Stimulated activated CD8-positive, alpha-beta memory T cell treated with anti-CD3 and anti-CD28 coated beads, Interleukin-12 subunit alpha, Interleukin-12 subunit beta, amount 100 ng/mL, for 1 hour (primary cell): ENCODE results near the gene TOMM22.

ENCODE experiments used
- DNase-seq: peaks from one replicate; pipeline ENCODE4 v3.0.0-alpha.2; 2020; ENCODE audit warnings: low read depth

TOMM22 gene

DNA sequence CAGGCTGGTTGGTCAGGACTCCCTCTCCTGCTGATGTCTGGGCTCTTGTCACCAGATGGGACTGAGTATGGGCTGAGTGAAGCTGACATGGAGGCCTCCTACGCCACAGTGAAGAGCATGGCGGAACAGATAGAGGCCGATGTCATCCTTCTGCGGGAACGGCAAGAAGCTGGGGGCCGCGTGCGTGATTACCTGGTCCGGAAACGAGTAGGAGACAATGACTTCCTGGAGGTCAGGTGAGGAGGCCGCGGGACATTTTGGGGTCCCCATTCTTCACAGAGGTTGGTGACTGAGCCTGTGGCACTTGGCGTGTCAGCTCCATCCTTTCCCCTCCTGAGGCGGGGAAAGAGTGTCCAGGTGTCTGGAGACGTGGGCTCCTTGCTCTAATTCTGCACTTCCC is 34.1 kb downstream of the TOMM22 start:
- DNase-seq, result no peak

DNA sequence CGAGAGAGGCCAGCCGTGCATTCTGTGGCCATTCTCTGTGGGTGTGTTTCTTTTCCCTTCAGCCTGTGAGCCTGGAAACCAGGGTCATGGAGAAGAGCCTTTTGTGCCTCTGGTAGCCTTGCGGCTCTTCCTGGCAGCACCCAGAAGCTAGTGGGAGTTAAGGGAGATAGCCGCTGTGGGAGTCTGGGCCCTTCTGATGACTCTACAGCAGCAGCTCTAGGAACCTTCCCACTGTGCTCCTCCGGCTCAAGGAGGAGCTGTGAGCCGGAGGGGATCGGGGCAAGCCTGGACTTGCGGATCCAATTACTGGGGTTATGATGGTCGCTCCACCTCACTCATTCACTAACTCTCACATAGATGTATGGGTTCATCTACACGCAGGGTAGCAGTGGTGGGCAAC is 34.5 kb downstream of the TOMM22 start:
- no peak for DNase-seq

GRCh38 chr22:38716826-38717225 is 35.1 kb downstream of the TOMM22 start:
- DNase-seq, result no peak

GRCh38 chr22:38717244-38717643 is 35.5 kb downstream of the TOMM22 start:
- no peak for DNase-seq

DNA sequence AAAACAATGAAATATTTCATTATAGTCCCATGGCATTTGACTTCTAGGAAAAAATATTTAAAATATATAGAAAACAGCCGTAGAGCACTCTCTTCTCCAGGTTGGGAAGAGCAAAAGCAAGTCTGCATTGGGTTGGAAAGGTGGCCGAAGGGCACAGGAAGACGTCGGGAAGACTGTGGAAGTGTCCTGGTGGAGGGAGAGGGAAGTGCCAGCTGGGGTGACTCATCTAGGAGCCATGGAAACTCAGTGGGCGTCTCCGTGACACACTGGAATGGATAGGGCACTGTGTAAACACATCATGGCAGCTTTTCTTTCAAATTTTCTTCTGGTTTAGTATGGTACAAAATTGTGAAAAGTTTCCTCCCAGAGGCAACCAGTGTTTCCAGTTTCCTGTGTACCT is 36.7 kb downstream of the TOMM22 start:
- no peak for DNase-seq

- no peak for DNase-seq
Observed at GRCh38 chr22:38719196-38719595, 37.4 kb downstream of the TOMM22 start.

DNA sequence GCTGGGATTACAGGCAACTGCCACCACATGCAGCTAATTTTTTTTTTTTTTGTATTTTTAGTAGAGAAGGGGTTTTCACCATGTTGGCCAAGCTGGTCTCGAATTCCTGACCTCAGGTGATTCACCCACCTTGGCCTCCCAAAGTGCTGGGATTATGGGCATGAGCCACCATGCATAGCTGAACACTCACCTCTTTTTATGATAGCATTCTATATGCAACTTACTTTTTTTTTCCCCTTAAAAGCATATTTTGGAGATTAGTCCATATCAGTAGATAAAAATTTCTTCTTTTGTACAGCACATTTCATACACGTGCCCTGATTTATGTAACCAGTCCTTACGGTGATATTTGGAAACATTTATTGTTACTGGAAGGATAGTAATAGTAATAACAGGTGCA is 38.6 kb downstream of the TOMM22 start:
- DNase-seq, result no peak

- no peak for DNase-seq
Observed at GRCh38 chr22:38721551-38721950, 39.8 kb downstream of the TOMM22 start.

DNA sequence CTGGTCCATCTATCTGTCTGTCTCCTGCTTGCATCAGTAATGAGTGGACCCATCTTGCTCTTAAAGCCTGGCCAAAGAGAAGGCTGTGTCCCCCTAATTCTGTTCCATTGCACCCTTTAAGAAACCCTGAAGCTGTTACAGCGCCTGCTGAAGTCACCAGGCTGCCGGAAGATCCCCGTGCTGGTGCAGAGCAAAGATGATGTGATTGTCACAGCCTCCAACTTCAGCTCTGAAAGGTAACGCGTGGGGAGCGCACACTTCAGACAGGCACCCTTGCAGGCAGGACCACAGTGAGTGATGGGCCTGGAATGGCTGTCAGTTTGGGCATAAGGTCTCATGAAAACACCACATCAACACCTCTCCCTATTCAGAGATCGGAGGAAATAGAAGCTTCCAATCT is 42.4 kb downstream of the TOMM22 start:
- DNase-seq, result no peak

- no peak for DNase-seq
Observed at GRCh38 chr22:38724926-38725571, 43.3 kb downstream of the TOMM22 start.

GRCh38 chr22:38725900-38726655 is 44.3 kb downstream of the TOMM22 start:
- DNase-seq, result no peak

DNA sequence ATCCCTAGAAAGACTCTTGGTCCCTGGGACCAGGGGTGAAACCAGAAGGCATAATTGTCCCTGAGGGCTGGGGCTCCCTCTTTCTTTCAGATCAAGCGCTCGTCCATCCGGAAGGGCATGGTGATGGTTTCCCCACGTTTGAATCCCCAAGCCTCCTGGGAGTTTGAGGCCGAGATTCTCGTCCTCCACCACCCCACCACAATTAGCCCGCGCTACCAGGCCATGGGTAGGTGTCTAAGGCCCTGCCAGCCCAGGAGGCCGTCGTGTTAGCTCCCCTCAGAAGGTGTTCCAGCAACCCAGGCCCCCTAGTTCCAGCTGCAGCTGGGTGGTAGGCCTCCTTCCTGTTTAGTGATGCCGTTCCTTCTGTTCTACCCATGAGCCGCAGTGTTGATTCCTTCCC is 45.4 kb downstream of the TOMM22 start:
- DNase-seq, result no peak

DNA sequence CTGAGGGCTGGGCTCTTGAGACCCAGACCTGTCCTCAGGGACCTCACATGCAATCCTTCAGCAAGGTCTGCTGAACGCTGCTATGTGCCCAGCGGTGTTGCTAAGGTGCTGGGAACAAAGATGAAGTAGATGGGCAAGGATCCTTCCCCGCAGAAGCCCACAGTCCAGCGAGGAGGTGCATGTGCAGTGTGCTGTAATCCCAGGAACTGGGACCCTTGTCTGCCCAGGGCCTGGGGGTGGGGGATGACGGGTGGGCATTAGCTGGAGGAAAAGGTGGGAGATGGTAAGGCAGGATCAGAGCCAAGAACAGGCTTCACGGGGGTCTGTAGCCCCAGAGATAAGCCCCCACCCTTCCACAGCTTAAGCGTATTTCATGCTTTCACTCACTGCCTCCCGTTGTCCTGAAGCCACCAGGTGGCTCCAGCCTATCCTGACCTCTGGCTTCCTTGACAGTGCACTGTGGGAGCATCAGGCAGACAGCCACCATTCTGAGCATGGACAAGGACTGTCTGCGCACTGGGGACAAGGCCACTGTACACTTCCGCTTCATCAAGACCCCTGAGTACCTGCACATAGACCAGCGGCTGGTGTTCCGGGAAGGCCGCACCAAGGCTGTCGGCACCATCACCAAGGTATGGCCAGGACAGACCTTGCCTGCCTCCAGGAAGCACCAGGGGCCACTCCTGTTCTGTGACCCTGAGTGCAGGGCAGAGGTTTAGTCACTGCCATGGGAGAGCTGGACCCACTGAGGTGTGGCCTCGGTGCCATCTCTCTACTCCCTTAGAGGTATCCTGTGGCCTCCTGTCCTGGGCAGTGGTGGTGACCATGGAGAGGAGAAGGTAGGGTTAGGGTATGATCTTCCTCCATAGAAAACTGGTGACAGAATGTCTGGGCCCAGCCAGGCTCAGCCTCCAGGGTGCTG is 46.0 kb downstream of the TOMM22 start:
- no peak for DNase-seq

GRCh38 chr22:38728871-38729796 is 47.4 kb downstream of the TOMM22 start:
- no peak for DNase-seq

GRCh38 chr22:38729946-38730345 is 48.2 kb downstream of the TOMM22 start:
- no peak for DNase-seq

GRCh38 chr22:38730411-38730871 is 48.7 kb downstream of the TOMM22 start:
- no peak for DNase-seq

DNA sequence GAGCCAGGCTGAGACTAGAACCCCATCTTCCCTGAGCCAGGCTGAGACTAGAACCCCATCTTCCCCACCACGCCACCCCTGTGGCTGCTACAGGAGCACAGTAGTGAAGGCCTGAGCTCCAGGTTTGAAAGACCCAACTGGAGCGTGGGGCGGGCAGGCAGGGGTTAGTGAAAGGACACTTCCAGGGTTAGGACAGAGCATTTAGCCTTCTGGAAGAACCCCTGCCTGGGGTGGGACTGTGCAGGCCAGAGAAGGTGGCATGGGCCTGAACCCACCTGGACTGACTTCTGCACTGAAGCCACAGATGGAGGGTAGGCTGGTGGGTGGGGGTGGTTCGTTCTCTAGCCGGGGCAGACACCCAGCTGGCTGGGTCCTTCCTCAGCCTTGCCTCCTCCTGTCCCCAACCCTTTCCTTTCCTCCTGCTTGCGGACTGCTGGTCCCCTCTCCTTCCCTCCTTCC is 50.0 kb downstream of the TOMM22 start:
- no peak for DNase-seq

DNA sequence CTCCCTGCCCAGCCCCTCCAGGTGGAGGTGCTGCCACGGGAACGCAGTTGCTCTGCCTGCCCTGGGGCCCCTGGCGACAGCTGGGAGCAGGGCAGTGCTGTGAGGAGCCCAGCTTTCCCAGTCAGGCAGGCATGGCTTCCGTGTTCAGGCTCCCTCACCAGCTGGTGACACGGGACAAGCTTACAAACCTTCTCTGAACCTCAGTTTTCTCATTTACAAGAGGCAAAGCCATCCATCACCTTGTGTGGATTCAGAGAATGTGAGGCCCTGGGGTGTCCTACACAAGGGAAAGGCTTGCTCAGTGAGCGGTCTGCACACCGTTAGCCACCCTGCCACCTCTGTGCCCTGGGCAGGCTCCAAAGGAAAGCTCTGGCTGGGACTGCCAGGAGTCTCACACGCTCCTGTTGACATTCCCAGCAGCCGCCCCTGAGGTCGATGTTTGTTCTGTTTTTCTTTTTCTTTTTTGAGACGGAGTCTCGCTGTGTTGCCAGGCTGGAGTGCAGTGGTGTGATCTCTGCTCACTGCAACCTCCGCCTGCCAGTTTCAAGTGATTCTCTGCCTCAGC is 50.6 kb downstream of the TOMM22 start:
- DNase-seq, result no peak

- DNase-seq, result peak; percentile 27
Observed at GRCh38 chr22:38733329-38733723, 51.6 kb downstream of the TOMM22 start.

- DNase-seq, result no peak
Observed at GRCh38 chr22:38733724-38734381, 52.1 kb downstream of the TOMM22 start.
